HEK293 (cell line): ENCODE measurements around the gene TMEM255A.

Source experiments
- CTCF ChIA-PET: fragments of 350-600 bp; formaldehyde crosslinking; extraction: SDS; loops from one replicate; lab custom pipeline; 2021; ENCODE audit warnings: antibody characterized with exemption; lab: Yijun Ruan, JAX
- POLR2A ChIA-PET: fragments of 300-600 bp; formaldehyde crosslinking; extraction: SDS; loops from one replicate; lab custom pipeline; 2020; ENCODE audit warnings: antibody characterized with exemption, inconsistent platforms; lab: Yijun Ruan, JAX
- H3K27ac ChIP-seq: fragments of 200-500 bp; sonication (Bioruptor generic); 2 replicates; pipeline ENCODE4 v1.5.1; 2014; ENCODE audit warnings: low read depth, low read length, control low read depth, inconsistent platforms; ENCODE audit errors: extremely low read depth
- H3K36me3 ChIP-seq, 2 experiments: fragments of 200-500 bp in 1 of 2; sonication (Bioruptor generic) in 1 of 2; 1 replicate in 1 of 2; 2 replicates in 1 of 2; pipeline ENCODE4 v1.5.1; 2014 to 2017; ENCODE audit warnings: inconsistent platforms in 2 of 2, low read length in 2 of 2; ENCODE audit not compliant: control insufficient read depth in 2 of 2, insufficient read depth in 1 of 2
- H3K4me1 ChIP-seq: fragments of 200-500 bp; sonication (Bioruptor generic); 2 replicates; pipeline ENCODE4 v1.5.1; 2014; ENCODE audit warnings: mild to moderate bottlenecking, low read length, inconsistent platforms; ENCODE audit not compliant: control insufficient read depth, insufficient read depth
- H3K4me3 ChIP-seq: 2 replicates; pipeline ENCODE4 v1.5.1; 2011; ENCODE audit warnings: low read depth, mild to moderate bottlenecking, control low read depth, low read length, moderate library complexity
- H3K9me3 ChIP-seq: fragments of 200-500 bp; sonication (Bioruptor generic); 2 replicates; pipeline ENCODE4 v1.5.1; 2014; ENCODE audit warnings: low read depth, low read length, inconsistent platforms; ENCODE audit not compliant: control insufficient read depth, insufficient read depth
- EGR2 ChIP-seq: fragments of 450-650 bp; formaldehyde crosslinking; IDR thresholded peaks from 2 replicates; pipeline ENCODE4 v1.5.1; 2016; ENCODE audit warnings: low read depth, missing biosample characterization, missing genetic modification characterization
- FEZF1 ChIP-seq: fragments of 450-650 bp; formaldehyde crosslinking; IDR thresholded peaks from 2 replicates; pipeline ENCODE4 v1.5.1; 2016; ENCODE audit warnings: missing biosample characterization, missing genetic modification characterization
- GLIS1 ChIP-seq: fragments of 450-650 bp; formaldehyde crosslinking; IDR thresholded peaks from 2 replicates; pipeline ENCODE4 v1.5.1; 2016; ENCODE audit warnings: missing biosample characterization, missing genetic modification characterization
- MZF1 ChIP-seq: fragments of 450-650 bp; formaldehyde crosslinking; IDR thresholded peaks from 2 replicates; pipeline ENCODE4 v1.5.1; 2017; ENCODE audit warnings: missing biosample characterization, missing genetic modification characterization, borderline replicate concordance
- PRDM10 ChIP-seq: fragments of 450-650 bp; formaldehyde crosslinking; IDR thresholded peaks from 2 replicates; pipeline ENCODE4 v1.5.1; 2016; ENCODE audit warnings: missing biosample characterization, missing genetic modification characterization
- PRDM4 ChIP-seq: fragments of 450-650 bp; formaldehyde crosslinking; IDR thresholded peaks from 2 replicates; pipeline ENCODE4 v1.5.1; 2017; ENCODE audit warnings: missing biosample characterization, missing genetic modification characterization
- ZBTB48 ChIP-seq: fragments of 450-650 bp; formaldehyde crosslinking; IDR thresholded peaks from 2 replicates; pipeline ENCODE4 v1.5.1; 2016; ENCODE audit warnings: missing biosample characterization, missing genetic modification characterization
- ZEB2 ChIP-seq: fragments of 450-650 bp; formaldehyde crosslinking; IDR thresholded peaks from 2 replicates; pipeline ENCODE4 v1.5.1; 2016; ENCODE audit warnings: missing biosample characterization, missing genetic modification characterization
- ZNF311 ChIP-seq: fragments of 450-650 bp; formaldehyde crosslinking; IDR thresholded peaks from 2 replicates; pipeline ENCODE4 v1.5.1; 2017; ENCODE audit warnings: missing biosample characterization, missing genetic modification characterization, borderline replicate concordance
- ZNF398 ChIP-seq: fragments of 450-650 bp; formaldehyde crosslinking; IDR thresholded peaks from 2 replicates; pipeline ENCODE4 v1.5.1; 2017; ENCODE audit warnings: missing biosample characterization, missing genetic modification characterization
- ZNF433 ChIP-seq: fragments of 450-650 bp; formaldehyde crosslinking; IDR thresholded peaks from 2 replicates; pipeline ENCODE4 v1.5.1; 2016; ENCODE audit warnings: missing biosample characterization, missing genetic modification characterization, low read depth
- ZNF521 ChIP-seq: fragments of 450-650 bp; formaldehyde crosslinking; IDR thresholded peaks from 2 replicates; pipeline ENCODE4 v1.5.1; 2017; ENCODE audit warnings: missing biosample characterization, mild to moderate bottlenecking, missing genetic modification characterization
- ZNF555 ChIP-seq: fragments of 450-650 bp; formaldehyde crosslinking; conservative IDR thresholded peaks from 2 replicates; pipeline ENCODE4 v1.5.1; 2017; ENCODE audit warnings: missing biosample characterization, mild to moderate bottlenecking, missing genetic modification characterization, inconsistent platforms
- ZNF600 ChIP-seq: fragments of 450-650 bp; formaldehyde crosslinking; IDR thresholded peaks from 2 replicates; pipeline ENCODE4 v1.5.1; 2016; ENCODE audit warnings: missing biosample characterization, missing genetic modification characterization
- ZNF654 ChIP-seq: fragments of 450-650 bp; formaldehyde crosslinking; IDR thresholded peaks from 2 replicates; pipeline ENCODE4 v1.5.1; 2016; ENCODE audit warnings: low read depth, missing biosample characterization, missing genetic modification characterization
- ZNF658 ChIP-seq: fragments of 450-650 bp; formaldehyde crosslinking; IDR thresholded peaks from 2 replicates; pipeline ENCODE4; 2016; ENCODE audit warnings: missing biosample characterization, missing genetic modification characterization
- ZNF747 ChIP-seq: fragments of 450-650 bp; formaldehyde crosslinking; IDR thresholded peaks from 2 replicates; pipeline ENCODE4 v1.5.1; 2016; ENCODE audit warnings: missing biosample characterization, missing genetic modification characterization
- ZNF791 ChIP-seq: fragments of 450-650 bp; formaldehyde crosslinking; IDR thresholded peaks from 2 replicates; pipeline ENCODE4 v1.5.1; 2016; ENCODE audit warnings: missing biosample characterization, missing genetic modification characterization

The TMEM255A gene

GRCh38 chrX:120262859-120263708 lies 48.2 kb downstream of the TMEM255A start:
- H3K4me1 ChIP-seq, result peaks cover 3% of the 10 kb centered on the region
- H3K4me3 ChIP-seq, result no peak overlapping the region
- TF ChIP-seq ZEB2 (no peak), ZNF747 (tag by site-specific recombination) (no peak), ZNF658 (tag by site-specific recombination) (no peak), GLIS1 (tag by site-specific recombination) (no peak), ZNF398 (tag by site-specific recombination) (no peak), ZNF555 (tag by site-specific recombination) (no peak), ZNF433 (tag by site-specific recombination) (no peak), EGR2 (peak; percentile 55; the same call in 1 of the 2 replicates)
- ChIA-PET CTCF (interaction anchor here (0.9 kb wide), 1 partner anchor 56 kb away, joined by 3 read pairs; no protein-coding TSS in a partner anchor), POLR2A (no interaction called here)
- H3K27ac ChIP-seq, result no peak overlapping the region
- H3K9me3 ChIP-seq, result no peaks in the 10 kb centered on the region
- H3K36me3 ChIP-seq, result peaks cover 4 to 6% of the 10 kb centered on the region in 2 experiments; a peak in 2 of 3 replicates

- H3K4me3 ChIP-seq, result no peak overlapping the region
- POLR2A ChIA-PET, result interaction anchor here (2.8 kb wide), 1 partner anchor 9 kb away, joined by 16 read pairs; the partner anchor contains the start of gene ZBTB33
- peaks cover 3% of the 10 kb centered on the region for H3K4me1 ChIP-seq
- peaks cover 8 to 9% of the 10 kb centered on the region in 2 experiments; a peak in 2 of 3 replicates for H3K36me3 ChIP-seq
- H3K27ac ChIP-seq, result no peak overlapping the region
- H3K9me3 ChIP-seq, result no peaks in the 10 kb centered on the region
- TF ChIP-seq ZBTB48 (tag by site-specific recombination), result peak; percentile 82
- no peak for TF ChIP-seq FEZF1 (tag by site-specific recombination)
- no peak for TF ChIP-seq ZNF791 (tag by site-specific recombination)
- 0 out of 2 replicates have a peak, but pooled peaks have one; percentile 30 for TF ChIP-seq ZNF600
- TF ChIP-seq MZF1 (tag by site-specific recombination), result no peak
- no peak for TF ChIP-seq PRDM4 (tag by site-specific recombination)
- TF ChIP-seq ZNF654 (tag by site-specific recombination), result no peak
- TF ChIP-seq PRDM10 (tag by site-specific recombination), result peak; percentile 90
- no peak for TF ChIP-seq ZNF521 (tag by site-specific recombination)
- no peak for TF ChIP-seq ZNF311 (tag by site-specific recombination)
- CTCF ChIA-PET, result interaction anchor here (0.7 to 1.6 kb wide), 5 partner anchors 9 to 59 kb away, joined by 3 to 4 read pairs (median 3); partner anchors contain the start of gene ZBTB33
These were observed 50.9 kb downstream of the TMEM255A start for GRCh38 chrX:120260369-120260768.
